Parathyroid adenoma (tissue), 2 donors: ENCODE results near the gene FAM120B.

Experiments
- H2AFZ ChIP-seq: fragments of 300-600 bp; sonication (generic); one replicate; pipeline ENCODE4 v1.7.0; 2017; ENCODE audit warnings: antibody characterized with exemption, mild to moderate bottlenecking
- H3K27ac ChIP-seq: fragments of 300-600 bp; sonication (generic); one replicate; pipeline ENCODE4 v1.7.0; 2017
- H3K27me3 ChIP-seq: fragments of 300-600 bp; sonication (generic); one replicate; pipeline ENCODE4 v1.7.0; 2017; ENCODE audit warnings: low read length; ENCODE audit not compliant: control insufficient read depth, insufficient read depth
- H3K36me3 ChIP-seq: fragments of 300-600 bp; sonication (generic); one replicate; pipeline ENCODE4 v1.7.0; 2017; ENCODE audit warnings: low read length; ENCODE audit not compliant: control insufficient read depth, insufficient read depth
- H3K4me1 ChIP-seq: fragments of 300-600 bp; sonication (generic); one replicate; pipeline ENCODE4 v1.7.0; 2017; ENCODE audit warnings: control low read depth
- H3K4me2 ChIP-seq: fragments of 300-600 bp; sonication (generic); one replicate; pipeline ENCODE4 v1.7.0; 2017; ENCODE audit warnings: low read length
- H3K4me3 ChIP-seq: fragments of 300-600 bp; sonication (generic); one replicate; pipeline ENCODE4 v1.7.0; 2017; ENCODE audit warnings: low read depth, low read length
- H3K79me2 ChIP-seq: fragments of 300-600 bp; sonication (generic); one replicate; pipeline ENCODE4 v1.7.0; 2017; ENCODE audit warnings: control low read depth
- H3K9ac ChIP-seq: fragments of 300-600 bp; sonication (generic); one replicate; pipeline ENCODE4 v1.7.0; 2017; ENCODE audit warnings: mild to moderate bottlenecking
- H3K9me3 ChIP-seq: fragments of 300-600 bp; sonication (generic); one replicate; pipeline ENCODE4 v1.7.0; 2017; ENCODE audit warnings: low read length; ENCODE audit not compliant: control insufficient read depth
- TF ChIP-seq, protein P1 (sequence below): fragments of 300-600 bp; sonication (generic); IDR thresholded peaks from one replicate; pipeline ENCODE4 v1.7.0; 2017; ENCODE audit warnings: antibody characterized with exemption, mild to moderate bottlenecking
- donor health status: primary hyperparathyroidism.

Gene FAM120B

DNA sequence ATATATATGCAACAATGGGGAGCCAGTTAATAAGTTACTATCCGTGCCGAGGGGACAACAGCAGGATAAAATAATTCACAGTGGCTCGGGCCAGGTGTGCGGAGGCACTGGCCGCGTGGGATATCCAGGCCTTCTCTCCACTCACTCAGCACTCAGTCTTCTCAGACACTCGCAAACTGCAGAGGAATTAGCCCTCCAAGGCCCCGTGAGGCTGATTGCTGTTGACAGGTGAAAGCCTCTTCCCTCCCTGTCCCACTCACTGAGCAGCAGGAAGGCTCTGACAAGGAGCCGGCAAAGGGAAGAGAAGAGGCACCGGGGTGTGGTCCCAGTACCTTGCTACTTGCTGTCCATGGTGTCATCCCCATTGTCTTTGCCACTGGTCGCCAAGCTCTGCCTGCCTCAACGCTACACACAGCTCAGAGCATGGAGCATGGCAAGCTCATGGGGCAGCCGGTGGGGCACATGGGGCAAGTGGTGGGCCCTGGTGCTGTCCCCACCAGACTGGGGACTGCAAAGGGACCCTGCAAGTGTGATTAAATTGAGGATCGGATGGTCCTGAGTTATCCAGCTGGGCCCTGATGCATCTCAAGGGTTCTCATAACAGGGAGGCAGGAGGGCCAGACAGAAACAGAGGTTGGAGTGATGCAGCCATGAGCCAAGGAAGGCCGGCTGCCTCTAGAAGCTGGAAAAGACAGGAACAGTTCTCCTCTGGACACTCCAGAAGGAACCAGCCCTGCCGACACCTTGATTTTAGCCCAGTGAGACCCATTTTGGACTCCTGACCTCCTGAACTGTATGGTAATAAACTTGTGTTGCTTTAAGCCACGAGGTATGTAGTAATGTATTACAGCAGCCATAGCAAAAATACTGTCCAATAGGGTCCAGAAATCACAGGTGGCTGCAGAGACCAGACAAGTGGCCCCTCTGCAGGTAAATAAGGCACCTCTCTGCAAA lies 126.9 kb downstream of the FAM120B start:
- Histone ChIP-seq H3K27ac (no peak overlapping the region), H3K9ac (no peak overlapping the region), H3K36me3 (no peaks in the 10 kb centered on the region)

DNA sequence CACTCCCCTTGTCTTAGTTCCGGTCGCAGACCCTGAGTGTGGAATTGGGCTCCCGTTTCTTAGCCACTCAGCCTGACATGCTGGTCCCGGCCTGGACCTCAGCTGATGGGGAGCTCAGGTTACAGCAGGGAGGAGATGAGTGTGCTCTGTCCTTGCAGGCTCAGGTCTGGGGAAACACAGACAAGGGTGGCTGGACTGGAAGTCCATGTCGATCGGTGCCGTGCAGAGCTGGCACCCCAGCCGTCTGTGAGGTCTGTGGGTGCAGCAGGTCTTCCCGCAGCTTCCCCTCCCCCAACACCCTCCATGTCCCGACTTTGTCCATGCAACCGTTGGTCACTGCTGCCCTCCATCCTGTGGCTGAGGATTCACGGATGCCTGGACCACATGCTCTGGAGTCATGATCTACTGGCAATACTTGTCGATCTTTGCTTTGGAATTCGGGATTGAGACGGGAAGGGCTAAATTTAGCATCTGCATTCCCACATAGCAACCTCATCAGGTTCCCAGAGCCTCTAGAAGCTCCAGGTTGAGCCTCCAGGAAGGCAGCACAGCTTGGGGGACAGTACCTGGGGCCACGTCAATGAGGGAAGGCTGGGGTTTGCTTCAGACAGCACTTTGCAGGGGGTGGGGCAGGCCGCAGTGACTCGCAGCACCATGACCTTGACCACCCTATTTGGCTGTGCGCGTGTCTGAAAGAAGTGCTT lies 127.7 kb downstream of the FAM120B start:
- H3K4me2 ChIP-seq = no peak overlapping the region
- H2AFZ ChIP-seq = no peak overlapping the region
- H3K4me3 ChIP-seq = no peak overlapping the region
- peaks cover 7% of the 10 kb centered on the region for H3K4me1 ChIP-seq
- no peak overlapping the region for H3K9ac ChIP-seq
- no peaks in the 10 kb centered on the region for H3K27me3 ChIP-seq
- no peak overlapping the region for H3K27ac ChIP-seq
- no peaks in the 10 kb centered on the region for H3K79me2 ChIP-seq
- H3K36me3 ChIP-seq = no peaks in the 10 kb centered on the region
- TF ChIP-seq, protein P1, sequence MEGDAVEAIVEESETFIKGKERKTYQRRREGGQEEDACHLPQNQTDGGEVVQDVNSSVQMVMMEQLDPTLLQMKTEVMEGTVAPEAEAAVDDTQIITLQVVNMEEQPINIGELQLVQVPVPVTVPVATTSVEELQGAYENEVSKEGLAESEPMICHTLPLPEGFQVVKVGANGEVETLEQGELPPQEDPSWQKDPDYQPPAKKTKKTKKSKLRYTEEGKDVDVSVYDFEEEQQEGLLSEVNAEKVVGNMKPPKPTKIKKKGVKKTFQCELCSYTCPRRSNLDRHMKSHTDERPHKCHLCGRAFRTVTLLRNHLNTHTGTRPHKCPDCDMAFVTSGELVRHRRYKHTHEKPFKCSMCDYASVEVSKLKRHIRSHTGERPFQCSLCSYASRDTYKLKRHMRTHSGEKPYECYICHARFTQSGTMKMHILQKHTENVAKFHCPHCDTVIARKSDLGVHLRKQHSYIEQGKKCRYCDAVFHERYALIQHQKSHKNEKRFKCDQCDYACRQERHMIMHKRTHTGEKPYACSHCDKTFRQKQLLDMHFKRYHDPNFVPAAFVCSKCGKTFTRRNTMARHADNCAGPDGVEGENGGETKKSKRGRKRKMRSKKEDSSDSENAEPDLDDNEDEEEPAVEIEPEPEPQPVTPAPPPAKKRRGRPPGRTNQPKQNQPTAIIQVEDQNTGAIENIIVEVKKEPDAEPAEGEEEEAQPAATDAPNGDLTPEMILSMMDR = no peak
- no peaks in the 10 kb centered on the region for H3K9me3 ChIP-seq

More for the DNA sequence above, 126.9 kb downstream of the FAM120B start:
- Histone ChIP-seq H3K27me3 (no peaks in the 10 kb centered on the region), H3K9me3 (no peaks in the 10 kb centered on the region), H3K79me2 (no peaks in the 10 kb centered on the region), H3K4me3 (no peak overlapping the region), H3K4me1 (peaks cover 7% of the 10 kb centered on the region), H2AFZ (no peak overlapping the region), H3K4me2 (no peak overlapping the region)
- TF ChIP-seq, protein P1 = no peak

DNA sequence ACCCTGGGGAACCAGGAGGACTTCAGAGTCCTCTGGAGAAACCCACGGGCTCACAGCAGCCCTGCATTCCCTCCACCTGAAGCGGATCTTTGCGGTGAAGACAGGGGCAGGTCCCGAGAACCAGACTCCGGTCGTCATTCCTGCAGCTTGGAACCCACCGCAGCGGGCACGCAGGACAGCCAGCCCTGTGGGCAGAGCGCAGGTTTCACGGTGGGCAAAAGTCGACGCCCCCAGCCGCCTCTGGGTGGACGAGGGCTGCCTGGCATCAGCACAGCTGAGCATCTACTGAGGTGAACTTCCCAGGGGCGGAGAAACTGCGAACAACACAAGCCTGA lies 128.2 kb downstream of the FAM120B start:
- Histone ChIP-seq H3K36me3 (no peaks in the 10 kb centered on the region), H2AFZ (no peak overlapping the region), H3K9ac (no peak overlapping the region), H3K9me3 (no peaks in the 10 kb centered on the region), H3K79me2 (no peaks in the 10 kb centered on the region), H3K4me2 (no peak overlapping the region), H3K27ac (no peak overlapping the region), H3K27me3 (no peaks in the 10 kb centered on the region), H3K4me3 (no peak overlapping the region), H3K4me1 (peaks cover 7% of the 10 kb centered on the region)
- TF ChIP-seq, protein P1 = no peak

DNA sequence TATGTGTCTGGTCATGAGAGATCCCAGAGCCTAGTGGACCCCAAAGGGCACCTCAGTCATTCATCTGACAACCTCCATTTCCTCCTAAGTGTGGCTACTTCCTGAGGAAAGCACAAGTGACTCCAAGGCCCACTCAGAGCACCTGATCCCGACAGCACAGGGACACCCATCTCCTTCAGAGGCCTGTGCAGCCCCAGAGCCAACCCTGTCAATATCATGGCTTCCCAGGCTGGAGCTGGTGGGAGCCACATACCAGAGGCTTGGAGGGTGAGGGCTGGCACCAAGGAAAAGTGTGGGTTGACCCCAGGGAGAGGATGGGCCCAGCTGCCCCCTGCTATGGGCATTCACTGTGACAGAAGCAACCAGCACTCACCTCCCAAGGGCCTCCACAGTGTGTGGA lies 129.2 kb downstream of the FAM120B start:
- Histone ChIP-seq H3K79me2 (no peaks in the 10 kb centered on the region), H3K9me3 (no peaks in the 10 kb centered on the region), H3K27ac (no peak overlapping the region), H3K36me3 (no peaks in the 10 kb centered on the region), H3K9ac (no peak overlapping the region), H3K27me3 (no peaks in the 10 kb centered on the region), H3K4me2 (no peak overlapping the region), H3K4me3 (no peak overlapping the region), H2AFZ (no peak overlapping the region), H3K4me1 (peaks cover 7% of the 10 kb centered on the region)
- TF ChIP-seq, protein P1 = no peak
